HUDEP-2 (cell line): ENCODE measurements around the gene ABCE1.

Experiments
- DNase-seq, 76 experiments: peaks; one replicate each; lab custom pipeline; 2025; ENCODE audit not compliant: unreplicated experiment in 76 of 76; lab: John Stamatoyannopoulos, UW

Gene ABCE1

GRCh38 chr4:145097821-145098674 lies at the start of gene ABCE1, which contains the start of gene ANAPC10:
ABCE1 (plus strand) TSS chr4:145098311; CDS start chr4:145104413, 6,102 bp downstream.
ANAPC10 (minus strand) TSS chr4:145098196; CDS start chr4:145096099, 2,097 bp downstream.
- DNase-seq, result peak; percentile 41 to 95 (median 89)

- no peak for DNase-seq
These were observed 49.3 kb upstream of the ABCE1 start for GRCh38 chr4:145048817-145049216.

- DNase-seq, result no peak
These were observed 48.9 kb upstream of the ABCE1 start for GRCh38 chr4:145049241-145049640.

- peak in 1 of 76 experiments; percentile 0 for DNase-seq
These were observed 42.4 kb upstream of the ABCE1 start for GRCh38 chr4:145055533-145056257.

- no peak for DNase-seq
These were observed 41.6 kb upstream of the ABCE1 start for GRCh38 chr4:145056325-145057130.

- DNase-seq, result no peak
These were observed 39.9 kb upstream of the ABCE1 start for GRCh38 chr4:145058256-145058655.

- peak in 25 of 76 experiments; percentile 2 to 44 (median 17) for DNase-seq
These were observed 36.7 kb upstream of the ABCE1 start for GRCh38 chr4:145061318-145061920.

- DNase-seq, result no peak
These were observed 32.0 kb upstream of the ABCE1 start for GRCh38 chr4:145066063-145066501.

GRCh38 chr4:145069361-145069760 lies 28.8 kb upstream of the ABCE1 start:
- no peak for DNase-seq

- DNase-seq, result no peak
These were observed 26.6 kb upstream of the ABCE1 start for GRCh38 chr4:145071560-145071959.

GRCh38 chr4:145075742-145076468 lies 22.2 kb upstream of the ABCE1 start:
- peak in 72 of 76 experiments; percentile 2 to 82 (median 40) for DNase-seq

- DNase-seq, result no peak
These were observed 21.6 kb upstream of the ABCE1 start for GRCh38 chr4:145076469-145076855.

GRCh38 chr4:145081756-145082155 lies 16.4 kb upstream of the ABCE1 start:
- no peak for DNase-seq

GRCh38 chr4:145083891-145084605 lies 14.1 kb upstream of the ABCE1 start:
- peak in 4 of 76 experiments; percentile 0 to 5 (median 2) for DNase-seq

- no peak for DNase-seq
These were observed 7.7 kb upstream of the ABCE1 start for GRCh38 chr4:145090380-145090779.

GRCh38 chr4:145093638-145094037 lies 4.5 kb upstream of the ABCE1 start:
- no peak for DNase-seq

- peak in 5 of 76 experiments; percentile 14 to 37 (median 31) for DNase-seq
These were observed 735 bp upstream of the ABCE1 start for GRCh38 chr4:145097331-145097820.

- peak in 64 of 76 experiments; percentile 4 to 71 (median 35) for DNase-seq
These were observed 545 bp downstream of the ABCE1 start for GRCh38 chr4:145098675-145099037.

- peak in 2 of 76 experiments; percentile 1 for DNase-seq
These were observed 1.5 kb downstream of the ABCE1 start for GRCh38 chr4:145099653-145100052.
